Stimulated activated CD4-positive, alpha-beta T cell treated with anti-CD3 and anti-CD28 coated beads, TNF-alpha, amount 100 ng/mL, for 24 hours (primary cell): ENCODE results near the gene ZNF609.
A peak's percentile ranks its signal among the peaks of the same experiment; 100 is the strongest.
"Not testable (repeated sequence)": the region's sequence is repeated elsewhere in the genome, so short reads cannot be mapped to it uniquely, and the experiment has no call there.

ENCODE experiments used
- DNase-seq, 3 experiments: peaks; one replicate each; pipeline ENCODE4 v3.0.0-alpha.2; 2020; ENCODE audit warnings: low read depth in 3 of 3

Gene ZNF609

GRCh38 chr15:64619880-64620839 lies 159.8 kb downstream of the ZNF609 start:
- no peak for DNase-seq

- no peak for DNase-seq
Observed at GRCh38 chr15:64621056-64621455, 160.7 kb downstream of the ZNF609 start.

GRCh38 chr15:64622410-64623260 lies 162.3 kb downstream of the ZNF609 start:
- DNase-seq: peak in 1 of 3 experiments; percentile 7

- DNase-seq: peak in 2 of 3 experiments; percentile 11 to 37
Observed at GRCh38 chr15:64623347-64623996, 163.1 kb downstream of the ZNF609 start.

GRCh38 chr15:64624242-64624641 lies 163.9 kb downstream of the ZNF609 start:
- DNase-seq: no peak

GRCh38 chr15:64629063-64629462 lies 168.7 kb downstream of the ZNF609 start:
- DNase-seq: no peak

GRCh38 chr15:64630396-64631107 lies 170.2 kb downstream of the ZNF609 start:
- no peak for DNase-seq

GRCh38 chr15:64632639-64633038 lies 172.3 kb downstream of the ZNF609 start:
- not testable (repeated sequence) for DNase-seq

GRCh38 chr15:64633332-64633731 lies 173.0 kb downstream of the ZNF609 start:
- no peak for DNase-seq

- no peak for DNase-seq
Observed at GRCh38 chr15:64634027-64634426, 173.6 kb downstream of the ZNF609 start.

- DNase-seq: peak in 1 of 3 experiments; percentile 8
Observed at GRCh38 chr15:64634576-64635498, 174.5 kb downstream of the ZNF609 start.

- no peak for DNase-seq
Observed at GRCh38 chr15:64635499-64636495, 175.4 kb downstream of the ZNF609 start.

- no peak for DNase-seq
Observed at GRCh38 chr15:64636556-64636955, 176.2 kb downstream of the ZNF609 start.

GRCh38 chr15:64637412-64637811 lies 177.0 kb downstream of the ZNF609 start:
- no peak for DNase-seq

- not testable (repeated sequence) for DNase-seq
Observed at GRCh38 chr15:64639744-64640143, 179.4 kb downstream of the ZNF609 start.

GRCh38 chr15:64640146-64640871 lies 179.9 kb downstream of the ZNF609 start:
- no peak for DNase-seq

GRCh38 chr15:64642875-64643274 lies 182.5 kb downstream of the ZNF609 start:
- no peak for DNase-seq

- DNase-seq: no peak
Observed at GRCh38 chr15:64643685-64644084, 183.3 kb downstream of the ZNF609 start.
